HG02763 (cell line): Measurements from ENCODE around the gene RYR2.

Source experiments
- ATAC-seq: cut with Tn5 transposase; IDR thresholded peaks from one replicate; pipeline ENCODE4 v1.9.1; 2021; ENCODE audit warnings: mild to moderate bottlenecking, moderate library complexity; ENCODE audit not compliant: unreplicated experiment

The RYR2 gene

GRCh38 chr1:237187842-237188241, 145.9 kb downstream of the RYR2 start:
- no peak for ATAC-seq

DNA sequence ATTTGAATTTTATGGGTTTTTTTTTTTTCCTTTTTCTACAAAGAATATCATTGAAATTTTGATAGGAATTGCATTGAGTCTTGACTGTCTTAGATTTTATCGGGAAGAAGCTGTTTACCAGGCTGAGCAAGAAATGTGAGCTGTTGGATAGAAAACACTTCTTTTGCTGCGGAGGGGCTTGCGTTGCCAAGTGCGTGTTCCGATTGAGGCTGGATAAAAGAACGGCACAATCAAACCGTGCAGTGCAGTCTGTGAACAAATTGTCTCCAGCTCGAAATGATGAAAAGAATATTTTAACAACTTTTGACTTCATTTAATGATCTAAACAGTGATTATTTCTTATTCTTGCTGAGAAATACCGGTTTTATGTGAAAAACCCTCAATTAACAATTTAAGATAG, 149.4 kb downstream of the RYR2 start:
- no peak for ATAC-seq

DNA sequence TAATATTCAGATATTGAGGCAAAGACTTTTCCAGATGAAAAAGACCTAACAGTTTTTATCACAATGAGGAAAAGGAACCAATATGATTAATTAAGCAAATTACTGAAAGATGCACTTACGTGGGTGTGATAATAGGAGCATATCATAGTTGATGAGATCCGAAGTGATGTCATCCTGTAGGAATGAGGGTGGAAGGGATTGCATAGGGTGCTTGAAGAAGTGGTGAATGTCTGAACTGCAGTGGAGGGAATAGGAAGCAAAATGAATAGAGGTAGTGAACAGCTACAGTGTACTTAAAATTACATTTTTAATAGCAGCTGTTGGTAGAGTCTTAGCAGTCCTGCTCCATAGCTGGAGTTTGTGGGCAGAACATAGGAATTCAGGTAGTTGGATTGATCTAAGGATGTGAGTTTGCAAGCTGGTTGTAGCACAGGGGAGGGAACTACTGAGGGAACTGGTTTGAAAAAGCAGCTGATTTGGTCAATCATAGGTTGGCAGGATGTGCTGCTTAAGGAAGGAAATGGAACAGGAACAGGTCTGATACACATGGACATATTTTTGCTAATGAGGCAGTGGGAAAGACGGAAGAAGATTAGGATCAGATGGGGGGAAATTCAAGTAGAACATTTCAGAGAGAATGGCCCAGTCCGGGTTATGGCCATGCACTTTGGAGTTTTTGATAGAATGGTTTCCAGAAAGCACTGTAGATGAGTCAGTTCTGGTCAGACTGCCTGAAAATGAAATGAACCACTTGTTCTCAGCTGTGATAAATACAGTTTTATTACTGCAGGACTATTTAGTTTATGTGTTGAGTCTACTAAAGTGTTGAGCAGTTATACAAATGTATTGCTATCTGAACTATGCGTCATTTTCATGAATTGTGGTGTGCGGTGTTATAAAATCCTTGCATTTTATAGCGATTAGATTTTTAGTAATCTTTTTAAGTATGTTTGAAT, 155.8 kb downstream of the RYR2 start:
- ATAC-seq, result no peak

- ATAC-seq, result no peak
These were observed 157.0 kb downstream of the RYR2 start for GRCh38 chr1:237199026-237199425.

DNA sequence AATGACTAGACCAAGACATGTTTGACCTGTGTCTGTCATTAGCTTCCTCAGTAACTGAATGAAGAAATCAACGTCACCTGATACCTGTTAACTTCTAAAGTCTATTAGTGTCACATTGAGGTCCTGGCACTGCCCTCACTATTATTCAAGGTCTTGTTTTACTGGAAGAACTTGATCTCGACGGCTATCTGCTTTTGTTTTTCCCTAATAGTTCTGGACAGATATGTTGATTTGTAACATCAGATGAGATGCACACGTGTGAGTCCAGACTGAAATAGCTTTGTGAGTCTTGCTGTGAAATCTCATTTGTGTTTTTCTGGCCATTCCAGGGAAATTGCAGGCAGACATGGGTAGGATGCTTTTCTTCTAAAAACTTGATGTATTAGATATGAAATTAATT, 159.2 kb downstream of the RYR2 start:
- no peak for ATAC-seq

GRCh38 chr1:237204841-237205240, 162.9 kb downstream of the RYR2 start:
- ATAC-seq, result no peak

- no peak for ATAC-seq
These were observed 163.5 kb downstream of the RYR2 start for GRCh38 chr1:237205400-237206064.

GRCh38 chr1:237206065-237206414, 164.1 kb downstream of the RYR2 start:
- no peak for ATAC-seq

DNA sequence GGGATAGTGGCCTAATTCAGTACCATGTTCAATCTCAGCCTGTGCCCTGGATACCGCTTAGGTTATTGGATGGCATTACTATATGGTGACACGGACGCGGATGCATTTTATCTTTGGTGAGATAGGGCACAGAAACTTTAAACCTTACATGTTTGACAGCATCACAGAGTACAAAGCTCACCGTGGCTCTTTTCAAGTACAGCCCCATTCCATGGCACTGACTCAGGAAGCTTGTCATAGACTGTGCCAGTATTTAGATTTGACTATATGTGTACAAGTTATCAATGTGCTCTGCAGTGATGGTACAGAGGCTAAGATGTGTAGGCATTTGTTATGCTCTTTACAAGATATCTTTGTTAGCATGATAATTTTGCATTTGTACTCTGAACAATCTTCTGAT, 169.0 kb downstream of the RYR2 start:
- ATAC-seq, result no peak

DNA sequence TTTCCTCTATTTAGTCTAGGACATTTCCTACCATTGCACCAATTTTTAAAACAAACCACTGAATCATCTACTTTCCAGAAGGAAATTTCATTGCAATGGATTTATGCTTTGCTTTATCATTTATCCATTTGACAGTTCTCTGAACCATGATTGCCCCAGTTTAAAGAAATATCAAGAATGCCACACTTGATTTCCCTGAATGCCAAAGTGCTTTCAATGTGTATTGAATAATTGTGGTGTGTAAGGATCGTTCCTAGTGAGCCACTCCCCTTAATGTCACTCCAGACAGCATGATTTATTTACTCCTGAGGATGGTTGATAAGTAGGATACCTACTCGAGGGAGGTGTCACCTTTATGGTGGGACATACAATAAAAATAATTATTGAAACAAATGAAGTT, 169.6 kb downstream of the RYR2 start:
- no peak for ATAC-seq

DNA sequence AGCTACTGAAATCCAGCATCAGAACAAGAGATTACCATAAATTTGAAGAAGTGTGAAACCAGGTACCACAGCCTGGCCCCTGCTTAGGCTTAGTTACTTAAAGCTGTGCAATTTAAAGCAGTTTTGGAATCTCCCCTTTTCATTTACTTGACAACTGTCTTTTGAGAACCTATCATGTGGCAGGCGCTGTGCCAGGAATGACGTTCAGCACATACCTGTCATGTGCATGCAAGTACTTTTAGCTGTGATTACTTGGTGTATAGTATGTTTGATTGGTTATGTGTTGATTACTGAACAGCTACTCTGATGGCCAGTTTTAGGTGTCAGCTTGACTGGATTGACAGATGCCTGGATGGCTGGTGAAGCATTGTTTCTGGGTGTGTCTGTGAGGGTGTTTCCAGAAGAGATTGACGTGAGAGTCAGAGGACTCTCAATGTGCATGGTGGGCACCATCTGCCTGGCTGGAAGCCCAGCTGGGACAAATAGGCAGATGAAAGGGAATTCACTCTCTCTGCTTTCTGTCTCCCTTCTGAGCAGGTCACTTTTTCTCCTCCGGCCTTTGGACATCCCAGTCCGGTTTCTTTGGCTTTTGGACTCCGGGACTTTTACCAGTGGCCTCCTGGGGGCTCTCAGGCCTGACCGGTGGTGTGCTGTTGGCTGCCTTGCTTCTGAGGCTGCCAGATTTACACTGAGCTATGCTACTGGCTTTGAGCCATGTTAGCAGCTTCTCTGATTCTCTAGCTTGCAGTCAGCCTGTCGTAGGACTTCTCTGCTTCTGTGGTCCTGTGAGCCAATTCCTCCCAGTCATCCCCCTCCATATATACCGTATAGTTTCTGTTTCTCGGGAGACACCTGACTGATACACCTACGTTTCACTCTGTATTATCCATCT, 178.0 kb downstream of the RYR2 start:
- no peak for ATAC-seq

GRCh38 chr1:237223419-237223818, 181.4 kb downstream of the RYR2 start:
- no peak for ATAC-seq

DNA sequence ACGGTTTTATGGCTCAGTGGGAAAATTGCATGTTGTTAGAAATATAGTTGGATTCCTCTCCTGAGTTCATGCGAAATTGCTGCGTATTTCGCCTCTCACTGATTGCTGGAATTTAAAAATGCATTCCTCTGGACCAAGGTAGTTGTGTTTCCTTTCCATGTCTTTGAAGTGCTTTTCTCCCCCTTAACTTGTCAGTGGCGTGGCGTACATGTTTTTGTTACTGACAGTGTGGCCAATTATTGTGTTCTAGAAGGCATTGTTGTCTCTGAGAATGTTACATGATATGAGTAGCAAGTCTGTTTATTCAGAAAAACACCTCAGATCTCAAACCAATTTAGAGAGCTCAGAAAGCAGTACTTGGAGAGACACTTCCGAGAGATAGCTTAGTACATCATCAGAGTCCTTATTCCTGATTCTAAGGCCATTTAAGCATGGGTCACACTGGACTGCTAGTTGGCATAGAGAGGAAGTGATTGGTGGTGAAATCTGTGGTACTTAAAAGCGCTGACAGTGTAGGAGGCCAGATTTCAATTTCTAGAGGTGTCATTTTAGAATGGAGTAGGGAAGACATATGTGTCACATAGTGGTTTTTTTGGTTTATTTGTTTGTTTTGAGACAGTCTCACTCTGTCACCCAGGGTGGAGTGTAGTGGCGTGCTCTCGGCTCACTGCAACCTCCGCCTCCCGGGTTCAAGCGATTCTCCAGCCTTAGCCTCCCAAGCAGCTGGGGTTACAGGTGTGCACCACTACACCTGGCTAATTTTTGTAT, 184.4 kb downstream of the RYR2 start:
- no peak for ATAC-seq

DNA sequence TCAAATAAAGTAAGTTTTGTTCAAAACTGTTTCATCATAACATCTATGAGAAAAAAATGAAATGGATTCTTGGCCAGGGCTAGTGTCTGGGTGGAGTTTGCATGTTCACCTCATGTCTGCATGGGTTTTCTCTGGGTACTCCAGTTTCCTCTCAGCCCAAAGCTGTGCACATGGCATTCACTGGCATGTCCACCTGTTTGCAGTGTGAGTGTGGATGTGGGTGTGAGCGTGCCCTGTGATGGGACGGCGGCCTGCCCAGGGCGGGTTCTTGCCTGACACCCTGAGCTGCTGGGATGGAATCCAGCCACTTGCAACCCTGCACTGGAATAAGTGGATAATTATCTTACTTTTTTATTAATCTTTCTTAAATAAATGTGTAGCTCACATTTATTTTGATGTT, 185.5 kb downstream of the RYR2 start:
- ATAC-seq, result no peak

GRCh38 chr1:237228421-237228820, 186.4 kb downstream of the RYR2 start:
- no peak for ATAC-seq

DNA sequence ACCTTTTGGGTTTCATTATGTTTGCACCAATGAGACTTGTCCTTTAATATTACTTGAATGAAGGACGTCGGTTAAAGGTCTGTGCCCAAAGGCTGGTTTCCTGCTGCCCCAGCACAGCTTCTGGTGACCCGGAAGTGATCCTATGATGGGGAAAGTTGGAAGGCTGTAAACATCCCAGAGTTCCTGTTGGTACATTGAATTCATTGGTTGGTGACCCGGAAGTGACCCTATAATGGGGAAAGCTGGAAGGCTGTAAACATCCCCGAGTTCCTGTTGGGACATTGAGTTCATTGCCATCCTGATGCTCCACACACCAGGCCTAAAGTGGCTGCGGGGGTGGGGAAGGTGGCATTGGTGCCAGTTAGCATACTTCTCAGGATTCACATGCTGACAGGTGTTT, 187.3 kb downstream of the RYR2 start:
- no peak for ATAC-seq

GRCh38 chr1:237232501-237232900, 190.5 kb downstream of the RYR2 start:
- ATAC-seq, result no peak

DNA sequence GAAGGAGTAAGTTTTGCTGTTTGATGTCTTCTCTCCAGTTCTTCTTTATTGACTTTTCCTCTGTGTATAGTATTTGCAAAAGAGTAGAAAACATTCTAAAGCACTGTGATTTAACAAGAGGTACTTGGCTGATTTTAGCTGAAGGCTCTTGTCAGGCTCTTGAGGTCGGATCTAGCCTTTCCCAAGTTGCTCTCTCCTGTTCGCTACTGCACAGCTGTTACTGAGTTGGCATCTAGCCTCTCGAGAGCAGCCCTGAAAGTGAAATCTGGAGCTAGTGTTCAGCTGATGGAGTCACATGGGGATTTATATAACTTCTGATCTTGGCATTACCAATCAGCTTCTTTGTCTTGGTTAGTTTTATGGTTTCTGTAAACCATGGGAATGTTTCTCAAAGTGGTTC, 193.1 kb downstream of the RYR2 start:
- no peak for ATAC-seq

- ATAC-seq, result no peak
These were observed 195.7 kb downstream of the RYR2 start for GRCh38 chr1:237237721-237238120.

DNA sequence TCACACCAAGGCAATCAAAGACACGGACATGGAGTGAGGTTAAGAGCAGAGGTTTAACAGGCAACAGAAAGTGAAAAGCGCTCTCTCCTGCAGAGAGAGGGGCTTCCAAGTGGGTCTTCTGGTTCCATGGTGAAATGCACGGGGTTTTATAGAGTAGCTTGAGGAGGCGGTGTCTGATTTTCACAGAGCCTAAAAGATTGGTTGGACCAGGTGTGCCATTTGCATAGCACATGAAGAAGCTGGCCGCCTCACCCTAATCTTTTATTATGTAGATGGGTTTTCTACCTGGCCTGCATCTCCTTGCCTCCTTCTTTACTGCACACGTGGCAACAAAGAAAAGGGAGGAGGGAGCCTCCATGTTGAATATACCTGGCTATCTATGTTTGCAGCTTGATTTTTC, 197.3 kb downstream of the RYR2 start:
- no peak for ATAC-seq

GRCh38 chr1:237241038-237241437, 199.1 kb downstream of the RYR2 start:
- ATAC-seq, result no peak
